Neuronal stem cell (in vitro differentiated cells): ENCODE data around the gene NRXN3.

Experiments used
- DNase-seq: peaks from one replicate; pipeline ENCODE4 v3.0.0-alpha.2; 2013; ENCODE audit warnings: low spot score
- H2AFZ ChIP-seq: one replicate; pipeline ENCODE4 v1.6.1; 2013; ENCODE audit warnings: mild to moderate bottlenecking, low read length, inconsistent platforms
- H2AK5ac ChIP-seq: 2 replicates; pipeline ENCODE4 v1.6.1; 2013; ENCODE audit warnings: low read depth, mild to moderate bottlenecking, inconsistent platforms, low read length, moderate library complexity, mixed read lengths
- H2BK120ac ChIP-seq: 2 replicates; pipeline ENCODE4 v1.6.1; 2013; ENCODE audit warnings: low read depth, mild to moderate bottlenecking, inconsistent platforms, low read length, moderate library complexity, mixed read lengths
- H2BK12ac ChIP-seq: one replicate; pipeline ENCODE4 v1.6.1; 2013; ENCODE audit warnings: low read length, inconsistent platforms
- H2BK15ac ChIP-seq: 2 replicates; pipeline ENCODE4 v1.6.1; 2013; ENCODE audit warnings: mild to moderate bottlenecking, low read length, inconsistent platforms, mixed read lengths
- H2BK5ac ChIP-seq: one replicate; pipeline ENCODE4 v1.6.1; 2013; ENCODE audit warnings: inconsistent platforms, mild to moderate bottlenecking, low read length, moderate library complexity
- H3K14ac ChIP-seq: one replicate; pipeline ENCODE4 v1.6.1; 2013; ENCODE audit warnings: low read length, inconsistent platforms
- H3K18ac ChIP-seq: 2 replicates; pipeline ENCODE4 v1.6.1; 2013; ENCODE audit warnings: low read length, inconsistent platforms
- H3K23ac ChIP-seq: 2 replicates; pipeline ENCODE4 v1.6.1; 2013; ENCODE audit warnings: low read depth, mild to moderate bottlenecking, mixed read lengths, low read length, inconsistent platforms; ENCODE audit not compliant: poor library complexity
- H3K27ac ChIP-seq: replicated peaks from 3 replicates; pipeline ENCODE4 v1.5.1; 2013; ENCODE audit warnings: low read length, inconsistent platforms
- H3K27me3 ChIP-seq, 3 experiments: 2 replicates each; pipeline ENCODE4 v1.6.1; 2013; ENCODE audit warnings: low read length in 3 of 3, mild to moderate bottlenecking in 2 of 3, inconsistent platforms in 1 of 3, low read depth in 1 of 3, mixed read lengths in 1 of 3, moderate library complexity in 1 of 3; ENCODE audit not compliant: control insufficient read depth in 3 of 3, insufficient read depth in 3 of 3
- H3K36me3 ChIP-seq, 2 donors: replicated peaks in 1 of 2; 2 replicates each; pipeline ENCODE4 v1.6.1; 2013; ENCODE audit warnings: low read length in 2 of 2; ENCODE audit not compliant: control insufficient read depth in 2 of 2, insufficient read depth in 2 of 2
- H3K4ac ChIP-seq: 2 replicates; pipeline ENCODE4 v1.6.1; 2013; ENCODE audit warnings: inconsistent platforms, mild to moderate bottlenecking, low read length, moderate library complexity
- H3K4me1 ChIP-seq, 2 donors: 1 replicate in 1 of 2; 2 replicates in 1 of 2; pipeline ENCODE4 v1.6.1; 2013; ENCODE audit warnings: low read length in 2 of 2, low read depth in 1 of 2; ENCODE audit not compliant: control insufficient read depth in 2 of 2, insufficient read depth in 1 of 2
- H3K4me2 ChIP-seq: one replicate; pipeline ENCODE4 v1.6.1; 2013; ENCODE audit warnings: mild to moderate bottlenecking, low read length, inconsistent platforms; ENCODE audit not compliant: insufficient read depth, poor library complexity, severe bottlenecking
- H3K4me3 ChIP-seq, 2 donors: 2 replicates each; pipeline ENCODE4 v1.5.1; 2013; ENCODE audit warnings: low read length in 2 of 2, mild to moderate bottlenecking in 2 of 2, inconsistent platforms in 1 of 2, moderate library complexity in 1 of 2
- H3K79me1 ChIP-seq: one replicate; pipeline ENCODE4 v1.6.1; 2013; ENCODE audit warnings: low read depth, mild to moderate bottlenecking, inconsistent platforms, low read length, moderate library complexity
- H3K9ac ChIP-seq: one replicate; pipeline ENCODE4 v1.6.1; 2013; ENCODE audit warnings: mild to moderate bottlenecking, low read depth, low read length, inconsistent platforms; ENCODE audit not compliant: poor library complexity
- H3K9me3 ChIP-seq, 2 donors: replicated peaks in 1 of 2; 2 replicates each; pipeline versions ENCODE3 to v1.6.1; 2013; ENCODE audit warnings: low read length in 2 of 2, mild to moderate bottlenecking in 2 of 2, inconsistent platforms in 1 of 2, low read depth in 1 of 2, mixed read lengths in 1 of 2, moderate library complexity in 1 of 2; ENCODE audit not compliant: control insufficient read depth in 2 of 2, insufficient read depth in 1 of 2
- H4K8ac ChIP-seq: one replicate; pipeline ENCODE4 v1.6.1; 2013; ENCODE audit warnings: low read depth, mild to moderate bottlenecking, inconsistent platforms, low read length, moderate library complexity
- H4K91ac ChIP-seq: one replicate; pipeline ENCODE4 v1.6.1; 2013; ENCODE audit warnings: low read length, low read depth, mild to moderate bottlenecking, inconsistent platforms; ENCODE audit not compliant: poor library complexity
- WGBS, 2 donors: extraction: QIAGEN DNeasy Blood & Tissue Kit; methylation state at CpG; one replicate each; pipeline ENCODE4 v1.1.7; 2013; ENCODE audit warnings: missing lambda C conversion rate in 2 of 2, mixed read lengths in 1 of 2; ENCODE audit not compliant: insufficient read length in 2 of 2, insufficient replicate concordance in 1 of 2; ENCODE audit errors: extremely low coverage in 2 of 2; 5-methylcytosine and 5-hydroxymethylcytosine counted together

The NRXN3 gene

GRCh38 chr14:78704965-78705364 lies 534.8 kb downstream of the NRXN3 start:
- no peaks in the 10 kb centered on the region for H3K27me3 ChIP-seq
- no peak for DNase-seq
- no peak overlapping the region for H3K14ac ChIP-seq
- H2BK120ac ChIP-seq = no peak overlapping the region
- no peaks in the 10 kb centered on the region for H3K9me3 ChIP-seq
- no peak overlapping the region for H3K9ac ChIP-seq
- no peak overlapping the region for H3K27ac ChIP-seq
- H2AK5ac ChIP-seq = no peak overlapping the region
- no peaks in the 10 kb centered on the region for H3K36me3 ChIP-seq
- no peak overlapping the region for H3K4me2 ChIP-seq
- no peak overlapping the region for H2AFZ ChIP-seq
- no peak overlapping the region for H3K23ac ChIP-seq
- H3K79me1 ChIP-seq = no peaks in the 10 kb centered on the region
- WGBS, 2 donors = no CpG with 5 or more reads among the region's 4 CpGs
- no peak overlapping the region for H4K91ac ChIP-seq
- no peak overlapping the region for H3K4ac ChIP-seq
- peaks cover 4 to 15% of the 10 kb centered on the region in 2 donors for H3K4me1 ChIP-seq
- no peak overlapping the region for H2BK12ac ChIP-seq
- peak overlapping the region; percentile 73 for H3K18ac ChIP-seq
- H3K4me3 ChIP-seq = no peak overlapping the region
- no peak overlapping the region for H2BK5ac ChIP-seq
- no peak overlapping the region for H2BK15ac ChIP-seq
- no peak overlapping the region for H4K8ac ChIP-seq

DNA sequence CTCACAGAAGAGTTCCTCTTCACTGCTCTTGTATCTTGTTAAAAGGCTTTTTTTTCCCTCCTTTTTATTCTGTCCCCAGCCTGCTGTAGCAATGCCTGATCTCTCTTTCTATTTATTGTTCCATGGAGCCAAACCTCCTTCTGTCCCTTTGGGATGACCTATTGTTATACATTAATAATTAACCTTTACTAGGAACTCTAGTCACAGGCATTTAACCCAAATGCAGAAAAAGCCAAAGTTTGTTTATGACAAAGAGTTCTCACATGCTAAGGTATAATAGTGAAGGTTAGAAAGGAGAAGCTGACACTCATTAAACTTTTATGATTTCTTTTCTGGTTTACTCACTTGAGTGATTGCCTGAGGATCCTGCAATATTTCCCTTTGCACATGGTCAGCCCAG lies 535.8 kb downstream of the NRXN3 start:
- H4K8ac ChIP-seq = no peak overlapping the region
- peaks cover 4 to 17% of the 10 kb centered on the region in 2 donors for H3K4me1 ChIP-seq
- no peak overlapping the region for H4K91ac ChIP-seq
- no peak overlapping the region for H2AFZ ChIP-seq
- H3K4ac ChIP-seq = no peak overlapping the region
- H2BK5ac ChIP-seq = no peak overlapping the region
- H3K9ac ChIP-seq = no peak overlapping the region
- H3K9me3 ChIP-seq = no peaks in the 10 kb centered on the region
- H3K27me3 ChIP-seq = no peaks in the 10 kb centered on the region
- no peak overlapping the region for H3K27ac ChIP-seq
- DNase-seq = no peak
- no peak overlapping the region for H3K4me2 ChIP-seq
- no peaks in the 10 kb centered on the region for H3K79me1 ChIP-seq
- H2AK5ac ChIP-seq = no peak overlapping the region
- no peak overlapping the region for H3K14ac ChIP-seq
- no peak overlapping the region for H3K4me3 ChIP-seq
- H2BK120ac ChIP-seq = no peak overlapping the region
- H3K23ac ChIP-seq = no peak overlapping the region
- H2BK12ac ChIP-seq = no peak overlapping the region
- H3K18ac ChIP-seq = no peak overlapping the region
- no peak overlapping the region for H2BK15ac ChIP-seq
- H3K36me3 ChIP-seq = no peaks in the 10 kb centered on the region

DNA sequence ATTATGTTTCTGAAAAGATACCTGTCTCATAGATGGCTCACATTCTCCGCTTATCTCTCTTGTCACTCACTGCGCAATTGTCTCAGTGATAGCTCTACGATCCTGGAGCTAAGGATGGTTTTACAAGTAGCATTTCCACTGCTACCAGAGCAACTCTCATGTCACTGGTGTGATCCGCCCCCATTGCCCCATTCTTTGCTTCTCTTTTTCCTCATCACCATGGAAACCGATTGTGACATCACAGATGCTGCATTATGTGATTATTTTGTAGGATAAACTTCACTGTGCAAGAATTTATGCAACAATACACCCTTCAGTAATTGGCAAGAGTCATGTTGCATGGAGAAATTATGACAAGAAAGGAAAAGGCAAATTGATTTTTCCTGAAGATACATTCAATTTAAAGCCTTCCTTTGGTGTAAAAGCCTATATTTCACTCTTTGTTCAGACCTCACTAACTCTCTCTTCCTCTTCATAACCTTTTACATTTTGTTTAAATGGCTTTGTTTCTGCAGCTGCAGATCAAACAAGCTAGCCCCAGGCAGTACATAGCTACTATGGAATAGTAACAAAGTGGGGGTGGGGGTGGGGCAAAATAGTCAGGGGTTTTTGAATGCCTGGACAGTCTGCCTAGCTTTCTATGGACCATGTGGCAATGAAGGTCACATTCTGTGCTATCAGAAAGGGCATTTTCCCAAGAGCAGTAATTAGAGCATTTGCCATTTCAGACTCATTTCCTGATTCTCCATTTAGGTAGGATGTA lies 539.8 kb downstream of the NRXN3 start:
- H2BK5ac ChIP-seq = no peak overlapping the region
- H4K8ac ChIP-seq = no peak overlapping the region
- no peak for DNase-seq
- H3K36me3 ChIP-seq = no peaks in the 10 kb centered on the region
- no peak overlapping the region for H3K27ac ChIP-seq
- no peaks in the 10 kb centered on the region for H3K27me3 ChIP-seq
- H3K14ac ChIP-seq = no peak overlapping the region
- H2AFZ ChIP-seq = no peak overlapping the region
- peaks cover 4 to 17% of the 10 kb centered on the region in 2 donors for H3K4me1 ChIP-seq
- no peak overlapping the region for H3K23ac ChIP-seq
- WGBS, 2 donors = no CpG with 5 or more reads among the region's 5 CpGs
- H3K79me1 ChIP-seq = no peaks in the 10 kb centered on the region
- no peak overlapping the region for H2BK12ac ChIP-seq
- no peak overlapping the region for H4K91ac ChIP-seq
- no peaks in the 10 kb centered on the region for H3K9me3 ChIP-seq
- no peak overlapping the region for H3K4me3 ChIP-seq
- H2BK15ac ChIP-seq = no peak overlapping the region
- no peak overlapping the region for H3K4me2 ChIP-seq
- H2BK120ac ChIP-seq = no peak overlapping the region
- H3K4ac ChIP-seq = no peak overlapping the region
- no peak overlapping the region for H3K18ac ChIP-seq
- no peak overlapping the region for H2AK5ac ChIP-seq
- no peak overlapping the region for H3K9ac ChIP-seq

DNA sequence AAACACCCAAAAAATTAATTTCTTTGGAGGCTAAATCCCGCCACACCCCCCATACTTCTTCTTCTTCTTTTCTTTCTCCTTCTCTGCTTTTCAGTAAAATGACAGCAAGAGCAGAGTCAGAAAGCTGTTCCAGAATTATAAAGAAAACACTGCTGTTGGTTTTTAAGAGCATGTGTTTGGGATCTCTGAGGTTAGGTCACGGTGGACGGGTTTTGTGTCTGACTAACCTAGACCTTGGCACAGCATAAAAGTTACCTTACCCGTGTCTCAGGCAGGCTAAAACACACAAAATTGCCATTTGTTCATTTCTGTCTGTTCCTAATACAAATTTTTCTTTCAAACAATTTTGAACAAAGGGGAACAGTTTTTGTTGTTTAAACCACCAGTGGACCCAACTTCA lies 540.8 kb downstream of the NRXN3 start:
- Histone ChIP-seq H3K4me1 (peaks cover 4 to 10% of the 10 kb centered on the region in 2 donors), H3K4ac (no peak overlapping the region), H3K14ac (no peak overlapping the region), H2BK12ac (no peak overlapping the region), H2AK5ac (no peak overlapping the region), H3K9ac (no peak overlapping the region), H4K91ac (no peak overlapping the region), H3K9me3 (no peaks in the 10 kb centered on the region), H3K27me3 (no peaks in the 10 kb centered on the region), H3K79me1 (no peaks in the 10 kb centered on the region), H4K8ac (no peak overlapping the region), H3K36me3 (no peaks in the 10 kb centered on the region), H3K4me3 (no peak overlapping the region), H2BK15ac (no peak overlapping the region), H3K23ac (no peak overlapping the region), H2BK5ac (no peak overlapping the region), H3K27ac (no peak overlapping the region), H2AFZ (no peak overlapping the region), H3K18ac (no peak overlapping the region), H3K4me2 (no peak overlapping the region), H2BK120ac (no peak overlapping the region)
- no CpG with 5 or more reads among the region's 4 CpGs for WGBS, 2 donors
- DNase-seq = no peak
